NCI-H1436 treated with DMSO at 0.1 percent for 48 hours (cell line): ENCODE data around the gene FNTB.
"Not testable (repeated sequence)": the region's sequence is repeated elsewhere in the genome, so short reads cannot be mapped to it uniquely, and the experiment has no call there.

Source experiments
- DNase-seq: peaks from one replicate; lab custom pipeline; 2025; lab: John Stamatoyannopoulos, UW

The FNTB gene

GRCh38 chr14:65087835-65088234, 101.1 kb downstream of the FNTB start:
- DNase-seq: not testable (repeated sequence)

DNA sequence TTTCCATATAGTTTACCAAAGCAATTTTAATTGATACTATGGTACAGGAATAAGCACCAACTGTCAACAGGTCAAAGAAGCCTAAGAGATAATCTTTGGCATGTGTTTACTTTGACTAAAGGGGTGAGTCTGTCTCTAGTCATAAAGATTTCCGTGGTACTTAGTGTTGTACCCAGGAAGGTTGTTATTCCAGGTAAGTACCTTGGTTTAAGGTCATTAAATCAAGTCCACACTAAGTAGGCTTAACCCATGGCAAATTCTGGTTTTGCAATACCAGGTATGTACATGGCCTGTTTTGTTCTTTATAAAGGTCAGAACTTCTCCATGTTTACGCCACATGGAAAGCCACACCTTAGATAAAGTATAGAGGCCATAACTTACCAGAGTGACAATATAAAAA, 105.7 kb downstream of the FNTB start:
- DNase-seq: no peak

DNA sequence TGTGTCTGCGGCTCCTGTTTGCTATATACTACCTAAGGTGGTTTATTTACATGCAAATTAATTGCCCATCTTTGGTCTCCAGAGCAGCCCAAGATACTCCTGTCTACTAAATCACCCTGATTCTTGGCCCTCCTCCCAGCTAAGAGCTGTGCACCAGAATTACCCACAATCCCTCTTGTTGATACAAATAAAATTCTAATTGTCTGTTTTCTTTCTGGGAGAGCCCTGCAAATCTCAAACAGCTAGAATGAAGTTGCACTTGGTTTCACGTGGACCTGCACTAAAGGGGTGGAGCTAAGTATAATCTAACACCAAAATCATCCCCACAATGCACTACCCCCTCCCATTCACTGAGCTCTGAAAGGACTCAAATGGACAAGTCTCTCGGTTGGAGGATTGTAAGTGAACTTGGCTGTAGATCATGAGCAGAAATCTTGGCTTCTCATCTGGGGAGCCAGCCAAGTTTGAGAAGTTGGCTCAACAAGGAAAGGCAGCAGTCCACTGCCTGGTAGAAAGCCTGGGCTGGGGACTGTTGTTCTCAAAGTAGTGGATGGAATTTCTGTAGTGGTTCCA, 109.0 kb downstream of the FNTB start:
- DNase-seq: no peak

GRCh38 chr14:65096323-65097089, 109.8 kb downstream of the FNTB start:
- no peak for DNase-seq

DNA sequence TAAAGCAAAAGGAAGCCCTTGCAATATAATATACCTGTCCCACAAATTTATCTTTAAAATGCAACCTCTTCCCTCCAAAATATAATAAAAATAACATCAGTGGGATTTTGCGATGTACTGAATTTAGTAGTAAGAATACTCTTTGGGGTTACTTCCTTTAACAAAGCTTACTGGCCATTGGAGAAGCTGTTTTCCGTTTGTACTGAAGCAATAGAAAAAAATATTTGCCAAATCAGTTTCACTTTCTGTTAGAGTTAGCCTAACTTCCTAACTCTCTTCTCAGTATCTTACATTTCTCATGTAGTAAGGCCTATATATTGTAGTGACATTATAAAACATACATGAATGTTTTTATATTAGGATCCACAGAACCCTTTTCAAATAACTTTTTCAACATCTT, 111.9 kb downstream of the FNTB start:
- no peak for DNase-seq

- no peak for DNase-seq
These were observed 114.3 kb downstream of the FNTB start for GRCh38 chr14:65100922-65101541.

DNA sequence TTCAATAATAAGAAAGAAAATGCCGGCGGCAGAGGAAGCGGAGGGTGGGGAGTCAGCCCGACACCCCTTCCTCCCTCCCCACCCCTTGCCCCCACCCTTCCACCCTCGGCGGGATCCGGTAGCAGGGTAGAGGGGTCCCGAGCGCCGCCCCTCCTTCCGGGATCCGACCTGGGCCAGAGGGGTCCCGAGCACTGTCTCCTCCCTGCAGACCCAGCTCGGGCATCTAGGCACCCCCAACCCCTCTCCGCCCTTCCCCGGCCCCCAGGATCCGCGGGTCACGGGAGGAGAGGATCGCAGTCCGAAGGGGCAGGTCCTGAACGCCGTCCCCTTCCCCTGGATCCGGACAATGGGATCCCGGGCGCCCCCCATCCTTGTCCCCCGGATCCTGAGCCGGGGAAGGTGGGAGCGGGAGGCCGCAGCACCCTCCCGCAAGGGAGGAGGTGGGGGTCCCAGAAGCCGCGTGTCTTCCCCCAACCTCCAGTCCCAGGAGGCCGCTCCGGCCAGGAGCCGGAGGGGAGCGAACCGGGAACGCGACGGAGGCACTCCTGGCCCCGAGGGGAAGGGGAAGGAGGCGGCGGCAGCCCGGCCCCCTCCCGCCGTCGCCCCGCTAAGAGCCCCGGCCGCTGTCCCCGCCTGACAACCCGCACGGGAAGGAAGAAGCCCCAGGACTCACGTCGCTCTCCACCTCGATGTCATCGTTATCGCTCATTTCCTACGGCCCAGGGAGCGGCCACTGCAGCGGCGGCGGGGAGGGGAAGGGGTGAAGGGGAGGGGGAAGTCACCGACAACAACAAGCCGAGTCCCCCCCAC, 115.1 kb downstream of the FNTB start:
- DNase-seq: no peak

DNA sequence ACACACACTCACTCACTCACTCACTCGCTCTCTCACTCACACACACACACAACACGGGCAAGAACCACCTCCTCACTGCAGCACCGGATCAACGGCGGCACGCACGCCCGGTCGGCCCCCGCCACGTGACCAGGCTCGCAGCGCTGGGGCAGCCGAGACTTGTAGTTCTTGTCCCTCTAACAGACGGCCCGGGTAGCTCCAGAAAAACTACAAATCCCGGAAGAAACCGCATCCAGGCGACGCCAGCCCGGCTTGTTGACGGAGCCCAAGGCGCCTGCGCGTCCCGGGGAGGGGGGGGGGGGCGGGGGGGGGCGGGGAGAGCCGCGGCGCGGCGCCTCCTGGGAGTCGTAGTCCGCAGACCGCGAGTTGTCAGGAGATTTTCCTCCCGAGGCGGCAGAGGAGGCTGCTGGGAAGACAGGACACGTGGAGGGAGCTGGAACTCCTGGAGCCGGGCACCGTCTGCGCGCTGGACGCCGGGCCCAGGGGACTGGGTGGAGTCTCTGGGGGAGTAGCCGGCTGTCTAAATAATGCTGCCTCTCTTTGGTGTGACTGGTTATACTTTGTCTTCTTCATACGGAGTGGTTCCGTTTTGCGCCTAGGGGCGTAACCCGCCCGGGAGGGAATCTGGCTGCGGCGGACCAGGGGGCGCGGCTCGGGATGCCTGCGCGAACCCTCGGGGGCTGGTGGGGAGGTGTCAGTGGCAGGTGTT, 115.9 kb downstream of the FNTB start, which contains the start of gene MAX:
MAX (minus strand) TSS at position 77 of the 709 bp plus-strand sequence. CDS start 178 bp downstream, outside the sequence.
- peak; percentile 86 for DNase-seq

- no peak for DNase-seq
These were observed 116.6 kb downstream of the FNTB start for GRCh38 chr14:65103150-65103760.

- no peak for DNase-seq
These were observed 118.1 kb downstream of the FNTB start for GRCh38 chr14:65104791-65105190.

- DNase-seq: no peak
These were observed 119.6 kb downstream of the FNTB start for GRCh38 chr14:65106316-65106715.

- DNase-seq: no peak
These were observed 120.0 kb downstream of the FNTB start for GRCh38 chr14:65106736-65107135.

GRCh38 chr14:65107200-65107599, 120.5 kb downstream of the FNTB start:
- DNase-seq: no peak

GRCh38 chr14:65109357-65109756, 122.7 kb downstream of the FNTB start:
- no peak for DNase-seq

DNA sequence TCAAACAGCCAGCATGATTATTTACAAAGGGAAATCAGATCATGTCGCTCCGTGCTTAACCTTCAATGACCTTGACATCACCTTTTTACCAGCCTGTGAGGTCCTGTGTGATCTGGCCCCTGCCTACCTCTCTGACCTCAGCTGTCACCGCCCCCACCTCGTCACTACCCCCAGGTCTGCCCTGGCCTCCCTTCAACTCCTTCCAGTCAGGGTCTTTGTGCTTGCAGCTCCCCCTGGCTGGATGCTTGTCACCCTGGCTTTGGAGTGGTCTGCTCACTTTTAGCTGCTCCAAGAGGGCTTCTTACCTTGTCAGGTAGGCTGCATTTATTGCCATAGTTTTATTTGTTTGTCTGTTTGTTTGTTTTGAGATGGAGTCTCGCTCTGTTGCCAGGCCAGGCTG, 123.8 kb downstream of the FNTB start:
- DNase-seq: no peak
